Endothelial cell (in vitro differentiated cells): ENCODE measurements around the gene BMS1. TPM values are rescaled to one million over a fixed set of nuclear protein-coding genes. Genes with fewer than 3 reads are reported as not detected.

Experiments used
- DNase-seq: peaks from one replicate; pipeline ENCODE4 v3.0.0; 2021; ENCODE audit warnings: low spot score
- H3K27ac Mint-ChIP-seq: one replicate; pipeline ENCODE4 v1.8.0; 2021; ENCODE audit warnings: mixed read lengths, inconsistent platforms; ENCODE audit not compliant: unreplicated experiment
- H3K27me3 Mint-ChIP-seq: one replicate; pipeline ENCODE4 v1.8.0; 2021; ENCODE audit warnings: mild to moderate bottlenecking, moderate library complexity, mixed read lengths, inconsistent platforms; ENCODE audit not compliant: unreplicated experiment
- H3K36me3 Mint-ChIP-seq: one replicate; pipeline ENCODE4 v1.8.0; 2021; ENCODE audit warnings: mild to moderate bottlenecking, low read depth, mixed read lengths, inconsistent platforms; ENCODE audit not compliant: unreplicated experiment
- H3K4me1 Mint-ChIP-seq: one replicate; pipeline ENCODE4 v1.8.0; 2021; ENCODE audit warnings: mild to moderate bottlenecking, mixed read lengths, inconsistent platforms; ENCODE audit not compliant: unreplicated experiment
- H3K4me3 Mint-ChIP-seq: one replicate; pipeline ENCODE4 v1.8.0; 2021; ENCODE audit warnings: mild to moderate bottlenecking, mixed read lengths, inconsistent platforms; ENCODE audit not compliant: unreplicated experiment
- H3K9me3 Mint-ChIP-seq: one replicate; pipeline ENCODE4 v1.8.0; 2021; ENCODE audit warnings: mixed read lengths, inconsistent platforms; ENCODE audit not compliant: unreplicated experiment
- CTCF ChIP-seq: fragments of 200-600 bp; sonication (generic); IDR thresholded peaks from one replicate; pipeline ENCODE4 v1.5.0; 2021; ENCODE audit warnings: antibody characterized with exemption; ENCODE audit not compliant: unreplicated experiment
- total RNA-seq: library from RNA; stranded (reverse); fragmentation: NEBNext Ultra II Directional; extraction: Animal tissue kit (Norgen Biotek cat#: 25700); gene quantifications from one replicate; pipeline ENCODE4 v1.2.1, GENCODE V29; 2021; ENCODE audit not compliant: unreplicated experiment

BMS1 gene
- total RNA-seq, 1 donor from 2014 or later: 22.4 TPM

GRCh38 chr10:42754155-42755027 lies 28.2 kb upstream of the BMS1 start:
- Mint-ChIP-seq H3K27me3 (peaks cover 22% of the 10 kb centered on the region), H3K4me3 (peak overlapping the region; percentile 42), H3K27ac (no peak overlapping the region), H3K9me3 (no peaks in the 10 kb centered on the region), H3K4me1 (peaks cover 8% of the 10 kb centered on the region), H3K36me3 (peaks cover 17% of the 10 kb centered on the region)
- no peak for TF ChIP-seq CTCF
- DNase-seq: peak; percentile 50

GRCh38 chr10:42755028-42755451 lies 27.6 kb upstream of the BMS1 start:
- Mint-ChIP-seq H3K4me3 (no peak overlapping the region), H3K27me3 (peaks cover 22% of the 10 kb centered on the region), H3K9me3 (no peaks in the 10 kb centered on the region), H3K27ac (no peak overlapping the region), H3K4me1 (peaks cover 8% of the 10 kb centered on the region), H3K36me3 (peaks cover 18% of the 10 kb centered on the region)
- peak; percentile 17 for TF ChIP-seq CTCF
- peak; percentile 33 for DNase-seq

GRCh38 chr10:42755556-42756093 lies 27.0 kb upstream of the BMS1 start:
- Mint-ChIP-seq H3K27me3 (peaks cover 22% of the 10 kb centered on the region), H3K27ac (no peak overlapping the region), H3K4me3 (peak overlapping the region; percentile 89)

GRCh38 chr10:42767906-42768305 lies 14.7 kb upstream of the BMS1 start:
- no peaks in the 10 kb centered on the region for H3K4me1 Mint-ChIP-seq
- TF ChIP-seq CTCF: no peak
- H3K4me3 Mint-ChIP-seq: no peak overlapping the region
- H3K36me3 Mint-ChIP-seq: peaks cover 6% of the 10 kb centered on the region
- no peak overlapping the region for H3K27ac Mint-ChIP-seq
- no peaks in the 10 kb centered on the region for H3K9me3 Mint-ChIP-seq
- DNase-seq: no peak
- peaks cover 3% of the 10 kb centered on the region for H3K27me3 Mint-ChIP-seq

More at GRCh38 chr10:42755556-42756093, 27.0 kb upstream of the BMS1 start:
- TF ChIP-seq CTCF: no peak
- Mint-ChIP-seq H3K4me1 (peaks cover 8% of the 10 kb centered on the region), H3K9me3 (no peaks in the 10 kb centered on the region), H3K36me3 (peaks cover 18% of the 10 kb centered on the region)
- no peak for DNase-seq
